HG03159 (cell line): ENCODE measurements around the gene SP7.
"Not testable (repeated sequence)": the region's sequence is repeated elsewhere in the genome, so short reads cannot be mapped to it uniquely, and the experiment has no call there.

Experiments
- ATAC-seq: cut with Tn5 transposase; IDR thresholded peaks from one replicate; pipeline ENCODE4 v1.9.1; 2021; ENCODE audit warnings: mild to moderate bottlenecking, moderate library complexity; ENCODE audit not compliant: unreplicated experiment

Gene SP7

GRCh38 chr12:53347905-53348304, 11.8 kb upstream of the SP7 start:
- ATAC-seq: no peak

- no peak for ATAC-seq
Measured at GRCh38 chr12:53346491-53346890, 10.3 kb upstream of the SP7 start.

- no peak for ATAC-seq
Measured at GRCh38 chr12:53345486-53346188, 9.5 kb upstream of the SP7 start.

GRCh38 chr12:53344824-53345485, 8.8 kb upstream of the SP7 start:
- no peak for ATAC-seq

GRCh38 chr12:53344487-53344823, 8.3 kb upstream of the SP7 start:
- ATAC-seq: no peak

- ATAC-seq: no peak
Measured at GRCh38 chr12:53343969-53344368, 7.8 kb upstream of the SP7 start.

GRCh38 chr12:53343449-53343848, 7.3 kb upstream of the SP7 start:
- no peak for ATAC-seq

- ATAC-seq: no peak
Measured at GRCh38 chr12:53340398-53340797, 4.2 kb upstream of the SP7 start.

GRCh38 chr12:53338916-53339315, 2.8 kb upstream of the SP7 start:
- ATAC-seq: no peak

- ATAC-seq: no peak
Measured at GRCh38 chr12:53338017-53338416, 1.9 kb upstream of the SP7 start.

- ATAC-seq: no peak
Measured at GRCh38 chr12:53334822-53335221, 1.3 kb downstream of the SP7 start.

GRCh38 chr12:53333845-53334244, 2.3 kb downstream of the SP7 start:
- no peak for ATAC-seq

GRCh38 chr12:53333289-53333688, 2.9 kb downstream of the SP7 start:
- ATAC-seq: no peak

- no peak for ATAC-seq
Measured at GRCh38 chr12:53332744-53333143, 3.4 kb downstream of the SP7 start.

- not testable (repeated sequence) for ATAC-seq
Measured at GRCh38 chr12:53332339-53332738, 3.8 kb downstream of the SP7 start.

GRCh38 chr12:53330671-53331070, 5.5 kb downstream of the SP7 start:
- ATAC-seq: no peak

GRCh38 chr12:53328043-53328435, 8.1 kb downstream of the SP7 start:
- ATAC-seq: no peak

GRCh38 chr12:53327435-53328042, 8.6 kb downstream of the SP7 start:
- no peak for ATAC-seq

GRCh38 chr12:53326460-53327185, 9.5 kb downstream of the SP7 start:
- ATAC-seq: no peak

GRCh38 chr12:53325511-53326061, 10.6 kb downstream of the SP7 start:
- no peak for ATAC-seq

GRCh38 chr12:53324779-53325510, 11.2 kb downstream of the SP7 start:
- ATAC-seq: peak; percentile 39
